SK-N-MC (cell line): ENCODE measurements around the gene PCDH1.

Experiments
- DNase-seq: peaks from one replicate; pipeline ENCODE4 v3.0.0-alpha.2; 2011; ENCODE audit warnings: low read depth, low spot score
- H3K27ac ChIP-seq: fragments of 200-600 bp; sonication (generic); 2 replicates; pipeline ENCODE4 v1.5.1; 2016; ENCODE audit warnings: mixed run types
- H3K36me3 ChIP-seq: fragments of 200-600 bp; sonication (generic); 2 replicates; pipeline ENCODE4 v1.6.1; 2017; ENCODE audit warnings: antibody characterized with exemption, low read length, mixed read lengths; ENCODE audit not compliant: insufficient read depth
- H3K4me3 ChIP-seq: fragments of 200-600 bp; sonication (generic); 2 replicates; pipeline ENCODE4 v1.5.1; 2016
- H3K9ac ChIP-seq: fragments of 200-600 bp; sonication (generic); 2 replicates; pipeline ENCODE4 v1.8.0; 2017; ENCODE audit warnings: mixed run types, mixed read lengths; ENCODE audit not compliant: insufficient read length
- H3K9me3 ChIP-seq: fragments of 200-600 bp; sonication (generic); 2 replicates; pipeline ENCODE4 v1.6.1; 2017; ENCODE audit warnings: low read depth, mild to moderate bottlenecking, antibody characterized with exemption, low read length, moderate library complexity, mixed read lengths
- EZH2 ChIP-seq: fragments of 200-600 bp; sonication (generic); IDR thresholded peaks from one replicate; pipeline ENCODE4 v1.6.1; 2017; ENCODE audit warnings: antibody characterized with exemption
- FOXP2 ChIP-seq: optimal IDR thresholded peaks from 2 replicates; pipeline ENCODE3; 2011; ENCODE audit warnings: mild to moderate bottlenecking, moderate library complexity; ENCODE audit not compliant: insufficient read depth; ENCODE audit errors: extremely low read length, control extremely low read depth
- POLR2AphosphoS5 ChIP-seq: IDR thresholded peaks from 2 replicates; pipeline ENCODE4 v1.6.1; 2012; ENCODE audit warnings: mild to moderate bottlenecking, low read depth, low read length, borderline replicate concordance

The PCDH1 gene

DNA sequence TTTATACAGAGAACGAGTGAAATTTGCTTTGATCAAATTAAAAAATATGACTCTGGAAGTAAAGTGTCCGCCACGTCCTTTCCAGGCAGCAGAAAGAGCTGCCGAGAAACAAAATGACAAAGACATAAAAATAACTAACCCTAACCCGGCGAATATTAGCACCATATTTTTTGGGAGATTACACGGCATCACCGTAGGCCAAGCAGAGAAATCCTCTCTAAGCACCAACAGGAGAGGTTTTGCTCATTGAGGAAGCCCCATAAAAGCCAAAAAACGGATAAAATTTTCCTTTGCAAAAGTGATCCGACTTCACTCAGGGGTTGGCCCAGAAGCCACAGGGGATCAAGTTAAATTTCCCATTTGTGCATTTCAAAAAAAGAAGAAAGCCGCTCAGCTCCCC lies 70.9 kb downstream of the PCDH1 start:
- Histone ChIP-seq H3K9ac (no peak overlapping the region), H3K36me3 (no peaks in the 10 kb centered on the region), H3K27ac (no peak overlapping the region), H3K9me3 (no peaks in the 10 kb centered on the region), H3K4me3 (no peak overlapping the region)
- DNase-seq = no peak
- TF ChIP-seq POLR2AphosphoS5 = no peak

DNA sequence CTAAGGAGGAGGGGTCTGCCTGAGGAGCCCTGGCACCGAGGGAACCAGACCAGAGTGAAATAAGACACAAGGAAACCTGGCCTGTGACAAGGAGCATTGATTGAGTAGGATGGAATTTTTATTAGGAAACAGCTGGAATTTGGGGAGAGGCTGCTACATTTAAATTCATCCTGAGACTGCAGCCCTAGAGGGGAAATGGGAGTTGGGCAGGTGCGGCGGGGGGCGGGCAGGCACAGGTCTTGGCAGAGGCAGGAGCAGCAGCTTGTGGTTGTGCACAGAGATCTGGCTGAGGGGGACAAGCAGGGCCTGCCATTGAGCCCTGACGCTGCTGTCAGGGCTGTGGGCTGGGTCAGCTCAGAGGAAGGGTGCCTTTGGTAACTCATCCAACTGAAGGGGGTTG lies 71.6 kb downstream of the PCDH1 start:
- no peak overlapping the region for H3K27ac ChIP-seq

DNA sequence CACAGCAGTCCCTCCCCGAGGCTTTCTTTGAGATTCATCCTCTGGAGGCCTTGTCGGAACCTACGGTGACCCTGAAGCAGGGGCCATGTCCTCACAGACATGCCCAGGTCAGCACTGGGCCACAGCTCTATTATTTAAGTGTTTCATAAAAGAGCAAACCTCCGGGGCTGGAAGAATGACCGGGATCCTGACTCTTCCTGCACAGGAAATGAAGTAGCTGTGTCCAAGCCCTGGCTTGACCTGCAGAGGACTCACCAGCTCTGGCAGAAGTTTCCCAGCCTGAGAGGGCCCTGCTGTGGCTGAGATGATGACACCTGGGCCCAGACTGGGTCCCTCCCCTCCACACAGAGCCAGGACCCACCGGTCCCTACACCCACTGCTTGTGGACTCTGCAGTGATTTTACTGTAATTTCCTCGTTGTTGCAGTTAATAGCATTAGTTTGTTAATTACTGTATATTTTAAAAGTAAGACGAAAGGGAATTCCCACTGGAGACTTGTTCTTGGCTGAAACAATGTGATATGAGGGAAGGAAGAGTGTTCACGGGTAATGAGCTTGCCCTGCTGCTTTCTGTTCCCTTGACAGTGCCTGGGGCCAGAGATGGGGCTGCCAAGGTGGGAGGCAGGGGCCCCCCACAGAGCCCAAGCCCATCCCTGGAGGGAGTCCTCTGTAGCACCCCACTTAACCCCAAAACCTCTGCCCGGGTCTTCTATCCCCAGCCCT lies 72.2 kb downstream of the PCDH1 start:
- DNase-seq = no peak
- H3K9ac ChIP-seq = no peak overlapping the region
- H3K36me3 ChIP-seq = no peaks in the 10 kb centered on the region
- no peak overlapping the region for H3K4me3 ChIP-seq
- no peak overlapping the region for H3K27ac ChIP-seq
- no peaks in the 10 kb centered on the region for H3K9me3 ChIP-seq
- TF ChIP-seq FOXP2 (no peak), EZH2 (no peak), POLR2AphosphoS5 (no peak)

More for the DNA sequence above, 71.6 kb downstream of the PCDH1 start:
- Histone ChIP-seq H3K9me3 (no peaks in the 10 kb centered on the region), H3K36me3 (no peaks in the 10 kb centered on the region), H3K4me3 (no peak overlapping the region), H3K9ac (no peak overlapping the region)
- TF ChIP-seq POLR2AphosphoS5 (no peak), EZH2 (no peak), FOXP2 (no peak)
- DNase-seq = no peak

DNA sequence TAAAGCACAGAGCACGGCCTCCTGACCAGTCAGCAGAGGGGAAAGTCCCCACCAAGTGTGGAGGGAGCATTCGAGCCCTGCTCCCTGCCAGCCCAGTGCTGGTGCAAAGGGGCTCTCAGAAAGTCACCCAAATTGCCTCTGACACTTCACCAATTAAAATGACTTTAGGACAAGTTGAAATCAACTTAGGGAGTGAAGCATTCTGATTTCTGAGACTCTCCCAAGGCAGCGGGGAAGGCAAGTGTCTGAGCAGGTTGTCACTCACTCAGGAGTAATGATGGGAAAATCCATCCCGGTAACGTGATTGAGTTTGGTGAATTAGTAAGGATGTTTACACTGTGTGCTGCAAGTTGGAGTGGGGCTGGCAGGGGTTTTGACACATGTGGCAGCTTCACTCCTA lies 73.7 kb downstream of the PCDH1 start:
- TF ChIP-seq EZH2 = no peak
- TF ChIP-seq POLR2AphosphoS5 = no peak
- TF ChIP-seq FOXP2 = no peak
- Histone ChIP-seq H3K27ac (no peak overlapping the region), H3K4me3 (no peak overlapping the region), H3K9me3 (no peaks in the 10 kb centered on the region), H3K36me3 (no peaks in the 10 kb centered on the region), H3K9ac (no peak overlapping the region)
- DNase-seq = no peak
